Measurements from ENCODE around the gene LANCL3.

DNA sequence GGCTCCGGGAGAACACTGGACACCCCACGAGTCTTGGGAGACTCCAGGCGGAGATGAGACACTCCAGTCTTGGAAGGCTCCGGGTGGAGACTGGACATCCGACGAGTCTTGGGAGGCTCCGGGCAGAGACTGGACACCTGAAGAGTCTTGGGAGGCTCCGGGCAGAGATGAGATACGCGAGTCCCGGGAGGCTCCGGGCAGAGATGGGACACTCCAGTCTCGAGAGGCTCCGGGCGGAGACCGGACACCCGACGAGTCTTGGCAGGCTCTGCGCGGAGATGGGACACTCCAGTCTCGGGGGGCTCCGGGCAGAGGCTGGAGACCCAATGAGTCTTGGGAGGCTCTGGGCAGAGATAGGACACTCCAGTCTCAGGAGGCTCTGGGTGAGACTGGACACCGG, 28.1 kb upstream of the LANCL3 start:
- TF ChIP-seq, protein P1, sequence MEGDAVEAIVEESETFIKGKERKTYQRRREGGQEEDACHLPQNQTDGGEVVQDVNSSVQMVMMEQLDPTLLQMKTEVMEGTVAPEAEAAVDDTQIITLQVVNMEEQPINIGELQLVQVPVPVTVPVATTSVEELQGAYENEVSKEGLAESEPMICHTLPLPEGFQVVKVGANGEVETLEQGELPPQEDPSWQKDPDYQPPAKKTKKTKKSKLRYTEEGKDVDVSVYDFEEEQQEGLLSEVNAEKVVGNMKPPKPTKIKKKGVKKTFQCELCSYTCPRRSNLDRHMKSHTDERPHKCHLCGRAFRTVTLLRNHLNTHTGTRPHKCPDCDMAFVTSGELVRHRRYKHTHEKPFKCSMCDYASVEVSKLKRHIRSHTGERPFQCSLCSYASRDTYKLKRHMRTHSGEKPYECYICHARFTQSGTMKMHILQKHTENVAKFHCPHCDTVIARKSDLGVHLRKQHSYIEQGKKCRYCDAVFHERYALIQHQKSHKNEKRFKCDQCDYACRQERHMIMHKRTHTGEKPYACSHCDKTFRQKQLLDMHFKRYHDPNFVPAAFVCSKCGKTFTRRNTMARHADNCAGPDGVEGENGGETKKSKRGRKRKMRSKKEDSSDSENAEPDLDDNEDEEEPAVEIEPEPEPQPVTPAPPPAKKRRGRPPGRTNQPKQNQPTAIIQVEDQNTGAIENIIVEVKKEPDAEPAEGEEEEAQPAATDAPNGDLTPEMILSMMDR (IDR thresholded peaks at IDR 0.05) = no peak
- TF ChIP-seq POLR2A (IDR thresholded peaks at IDR 0.05) = no peak
